Suprapubic skin (tissue), 4 donors: Measurements from ENCODE around the gene CRYL1.

Source experiments
- CTCF ChIP-seq, 2 donors: fragments of 200-600 bp in 1 of 2; fragments of 450-650 bp in 1 of 2; sonication (generic) in 1 of 2; IDR thresholded peaks; one replicate each; pipeline ENCODE4 v1.5.1; 2016 to 2019; ENCODE audit warnings: antibody characterized with exemption in 2 of 2, mild to moderate bottlenecking in 1 of 2, moderate library complexity in 1 of 2
- EP300 ChIP-seq: sonication (generic); formaldehyde crosslinking; IDR thresholded peaks from one replicate; pipeline ENCODE4 v1.6.1; 2017; ENCODE audit warnings: antibody characterized with exemption
- POLR2A ChIP-seq, 2 donors: fragments of 450-650 bp; IDR thresholded peaks; one replicate each; pipeline ENCODE4 v1.6.1; 2017; ENCODE audit warnings: antibody characterized with exemption in 2 of 2, mild to moderate bottlenecking in 2 of 2, moderate library complexity in 2 of 2
- POLR2AphosphoS5 ChIP-seq, 3 donors: sonication (generic); formaldehyde crosslinking; IDR thresholded peaks; one replicate each; pipeline ENCODE4 v1.6.1; 2017; ENCODE audit warnings: antibody characterized with exemption in 3 of 3

- no peak for TF ChIP-seq CTCF (IDR thresholded peaks at IDR 0.05)
- no peak for TF ChIP-seq POLR2A (IDR thresholded peaks at IDR 0.05)
- TF ChIP-seq EP300: no peak
- no peak for TF ChIP-seq POLR2AphosphoS5 (IDR thresholded peaks at IDR 0.05)
Observed at GRCh38 chr13:20470136-20470535, 55.5 kb downstream of the CRYL1 start.
